Memory B cell (primary cell): Measurements from ENCODE around the gene HOMER3.

Experiments used
- ATAC-seq: fragments of 150-1000 bp; cut with Tn5 transposase; 2 replicates; pipeline ENCODE4 v1.10.0; 2021; ENCODE audit warnings: low read depth, mild to moderate bottlenecking, moderate library complexity
- DNase-seq, 2 donors: peaks; one replicate each; pipeline ENCODE4 v3.0.0; 2022; ENCODE audit warnings: low spot score in 2 of 2
- H3K27ac Mint-ChIP-seq: one replicate; pipeline ENCODE4 v1.8.0; 2022; ENCODE audit warnings: mild to moderate bottlenecking, moderate library complexity, mixed read lengths
- H3K27me3 Mint-ChIP-seq: one replicate; pipeline ENCODE4 v1.8.0; 2022; ENCODE audit warnings: mixed read lengths
- H3K36me3 Mint-ChIP-seq: one replicate; pipeline ENCODE4 v1.8.0; 2022; ENCODE audit warnings: mild to moderate bottlenecking, mixed read lengths
- H3K4me1 Mint-ChIP-seq: one replicate; pipeline ENCODE4 v1.8.0; 2022; ENCODE audit warnings: mixed read lengths
- H3K4me3 Mint-ChIP-seq: one replicate; pipeline ENCODE4 v1.8.0; 2022; ENCODE audit warnings: mild to moderate bottlenecking, moderate library complexity, mixed read lengths
- H3K9me3 Mint-ChIP-seq: one replicate; pipeline ENCODE4 v1.8.0; 2022; ENCODE audit warnings: mixed read lengths

HOMER3 gene

DNA sequence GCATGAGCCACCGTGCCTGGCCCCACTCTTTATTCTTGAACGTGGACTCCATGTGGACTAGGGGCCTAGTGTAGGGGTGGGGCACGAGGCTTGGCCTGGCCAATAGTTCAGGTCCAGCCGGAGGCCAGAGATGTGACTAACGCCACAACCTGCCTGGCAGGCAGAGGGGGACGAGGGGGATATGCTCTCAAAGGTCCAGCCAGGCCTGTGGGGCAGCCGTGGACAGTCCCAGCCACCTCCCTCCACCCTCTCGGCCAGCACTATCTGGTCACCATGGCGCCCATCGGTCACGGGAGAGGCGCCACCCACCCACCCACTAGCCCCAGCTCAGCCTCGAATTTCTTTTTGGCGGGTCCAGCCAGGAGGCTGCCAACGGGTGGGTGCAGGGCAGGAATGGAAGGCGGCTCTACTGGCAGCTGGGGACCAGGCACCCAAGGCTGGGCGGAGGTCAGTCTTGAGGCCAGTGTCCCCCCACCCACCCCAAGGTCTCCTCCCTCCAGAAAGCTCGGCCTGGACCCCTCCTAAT lies 42.9 kb downstream of the HOMER3 start:
- no peak for DNase-seq
- Mint-ChIP-seq H3K4me1 (peaks cover 8% of the 10 kb centered on the region), H3K36me3 (peaks cover 11% of the 10 kb centered on the region)

DNA sequence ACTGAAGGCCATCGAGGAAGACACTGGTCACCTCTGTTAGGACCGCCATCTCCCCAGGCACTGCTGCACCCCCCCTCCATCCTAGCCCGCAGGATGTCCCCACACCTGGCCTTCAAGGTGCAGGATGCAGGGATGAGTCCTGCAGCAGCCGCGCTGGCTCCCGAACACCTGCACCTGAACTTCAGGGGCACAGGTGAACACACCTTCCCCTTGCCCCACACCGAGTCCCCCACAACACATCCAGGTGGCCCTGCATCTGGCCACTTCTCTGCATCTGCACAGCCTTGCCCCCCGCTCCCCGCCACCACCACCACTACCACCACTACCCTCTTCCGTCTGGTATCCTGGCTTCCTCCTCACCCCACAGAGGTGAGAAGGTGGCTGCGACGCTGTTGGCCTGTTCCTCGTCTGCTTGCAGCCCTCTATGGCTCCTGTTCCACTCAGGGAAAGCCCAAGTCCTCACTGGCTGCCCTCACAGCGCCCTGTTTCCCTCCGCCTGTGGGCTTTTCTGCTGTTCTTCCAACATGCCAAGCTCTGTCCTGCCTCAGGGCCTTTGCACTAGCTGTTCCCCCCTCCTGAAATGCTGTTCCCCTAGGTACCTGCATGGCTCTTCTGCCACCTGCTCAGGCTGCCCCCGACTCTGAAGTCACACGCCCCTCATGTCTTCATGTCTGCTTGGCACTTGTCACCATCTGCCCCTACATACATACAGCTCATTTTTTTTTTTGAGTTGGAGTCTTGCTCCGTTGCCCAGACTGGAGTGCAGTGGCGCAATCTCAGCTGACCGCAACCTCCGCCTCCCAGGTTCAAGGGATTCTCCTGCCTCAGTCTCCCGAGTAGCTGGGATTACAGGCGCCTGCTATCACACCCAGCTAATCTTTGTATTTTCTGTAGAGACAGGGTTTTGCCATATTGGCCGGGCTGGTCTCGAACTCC lies 43.7 kb downstream of the HOMER3 start:
- Mint-ChIP-seq H3K9me3 (no peaks in the 10 kb centered on the region), H3K4me1 (peaks cover 10% of the 10 kb centered on the region), H3K36me3 (peaks cover 8% of the 10 kb centered on the region), H3K27me3 (peaks cover 19% of the 10 kb centered on the region), H3K27ac (no peak overlapping the region), H3K4me3 (peak overlapping the region; percentile 38)
- DNase-seq: no peak
- no peak for ATAC-seq

More for the DNA sequence above, 42.9 kb downstream of the HOMER3 start:
- Mint-ChIP-seq H3K9me3 (no peaks in the 10 kb centered on the region), H3K4me3 (no peak overlapping the region), H3K27me3 (peaks cover 17% of the 10 kb centered on the region), H3K27ac (no peak overlapping the region)
- ATAC-seq: no peak

DNA sequence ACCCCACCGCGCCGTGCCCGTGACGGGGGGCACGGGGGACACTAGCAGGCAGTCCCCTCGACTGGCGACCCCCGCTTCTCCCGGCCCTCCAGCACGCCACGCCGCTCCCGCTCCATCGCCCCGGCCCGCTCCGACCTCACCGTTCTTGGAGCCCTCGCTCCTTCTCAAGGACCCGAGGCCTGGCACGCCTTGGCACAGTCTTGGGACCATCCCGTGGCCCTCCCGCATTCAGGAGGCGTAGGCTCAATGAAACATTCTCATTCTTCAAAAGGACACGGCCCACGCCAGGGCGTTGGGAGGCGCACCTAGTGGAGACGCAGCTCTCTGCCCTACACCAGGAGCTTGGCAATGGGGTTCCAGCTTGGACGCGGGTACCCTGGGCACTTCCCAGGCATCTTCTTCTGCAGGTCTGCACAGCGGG lies 44.6 kb downstream of the HOMER3 start:
- Mint-ChIP-seq H3K4me1 (peaks cover 10% of the 10 kb centered on the region), H3K4me3 (peak overlapping the region; percentile 85), H3K27me3 (peaks cover 19% of the 10 kb centered on the region), H3K27ac (no peak overlapping the region), H3K9me3 (no peaks in the 10 kb centered on the region), H3K36me3 (peaks cover 8% of the 10 kb centered on the region)
- ATAC-seq (no peak), DNase-seq (no peak)

DNA sequence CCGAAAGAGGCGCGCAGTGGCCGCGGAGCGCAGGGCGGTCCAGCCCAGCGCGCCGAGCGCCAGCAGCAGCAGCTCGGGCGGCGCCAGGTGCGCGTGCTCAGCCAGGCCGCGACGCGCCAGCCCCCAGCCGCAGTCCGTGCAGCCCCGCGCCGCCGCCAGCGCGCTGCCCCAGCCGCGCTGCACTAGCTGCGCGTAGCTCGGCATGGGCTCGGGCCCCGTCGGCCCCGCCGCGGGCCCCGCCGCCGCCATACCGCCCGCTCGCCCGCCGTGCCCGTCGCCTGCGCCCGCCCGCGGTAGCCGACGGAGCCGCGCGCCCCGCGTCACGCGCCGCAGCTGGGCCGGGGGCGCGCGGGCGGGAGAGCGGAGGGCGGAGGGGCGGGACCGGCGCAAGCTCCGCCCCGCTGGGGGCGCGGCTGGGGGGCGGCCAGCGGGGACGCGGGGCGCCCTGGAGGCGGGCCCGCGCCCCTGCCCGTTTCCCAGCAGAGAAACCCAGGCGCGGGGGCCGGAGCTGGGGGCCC lies 45.1 kb downstream of the HOMER3 start, which contains the start of gene CERS1:
TSS of gene CERS1 (minus strand) at position 335 of the 518 bp plus-strand sequence. CDS start at position 249, 86 bp downstream.
- H3K27me3 Mint-ChIP-seq: peaks cover 19% of the 10 kb centered on the region
- no peaks in the 10 kb centered on the region for H3K9me3 Mint-ChIP-seq
- ATAC-seq (peak; percentile 34), DNase-seq (no peak)
- H3K4me1 Mint-ChIP-seq: peaks cover 10% of the 10 kb centered on the region
- peaks cover 8% of the 10 kb centered on the region for H3K36me3 Mint-ChIP-seq
- H3K27ac Mint-ChIP-seq: no peak within 1 kb of the TSS
- H3K4me3 Mint-ChIP-seq: peak within 1 kb of the TSS; percentile 85

DNA sequence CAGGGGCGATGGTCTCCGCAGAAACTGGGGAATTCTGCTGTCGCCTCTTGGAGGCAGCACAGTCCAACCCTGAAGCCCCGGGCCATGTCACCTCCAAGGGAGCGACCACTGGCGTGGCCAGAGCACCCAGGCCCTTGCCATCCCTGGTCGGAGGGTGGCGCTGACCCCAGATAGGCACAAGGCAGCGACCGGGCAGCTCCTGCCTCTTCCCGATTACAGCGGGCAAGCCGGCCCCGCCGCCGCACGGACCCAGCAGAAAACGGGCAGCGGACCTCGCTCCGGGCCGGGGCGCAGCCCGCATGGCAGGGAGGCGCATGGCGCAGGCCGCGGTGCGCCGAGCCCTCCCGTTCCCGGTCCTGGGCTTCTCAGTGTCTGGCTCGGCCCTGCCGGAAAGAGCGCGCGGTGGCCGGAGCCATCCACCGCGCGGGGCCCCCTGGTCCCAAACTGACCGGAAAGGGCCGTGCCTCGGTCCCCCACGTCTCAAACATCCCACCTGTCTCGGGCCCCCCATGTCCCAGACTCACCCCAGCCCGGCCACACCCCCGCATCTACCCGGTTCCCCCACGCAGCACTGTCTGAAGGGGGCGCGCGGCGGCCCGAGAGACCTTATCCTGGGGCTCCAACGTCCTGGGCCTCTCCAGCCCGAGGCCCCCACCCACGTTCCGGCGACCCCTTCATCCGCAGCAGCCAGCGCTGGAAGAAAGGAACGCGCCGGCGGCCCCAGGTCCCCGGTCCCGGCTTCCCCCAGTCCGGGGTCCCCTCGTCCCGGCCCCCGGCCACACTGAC lies 45.8 kb downstream of the HOMER3 start:
- H3K36me3 Mint-ChIP-seq: peaks cover 8% of the 10 kb centered on the region
- H3K9me3 Mint-ChIP-seq: no peaks in the 10 kb centered on the region
- H3K27me3 Mint-ChIP-seq: peaks cover 19% of the 10 kb centered on the region
- no peak overlapping the region for H3K27ac Mint-ChIP-seq
- peak overlapping the region; percentile 46 for H3K4me3 Mint-ChIP-seq
- H3K4me1 Mint-ChIP-seq: peaks cover 10% of the 10 kb centered on the region
- ATAC-seq: peak; percentile 39
- DNase-seq: no peak

DNA sequence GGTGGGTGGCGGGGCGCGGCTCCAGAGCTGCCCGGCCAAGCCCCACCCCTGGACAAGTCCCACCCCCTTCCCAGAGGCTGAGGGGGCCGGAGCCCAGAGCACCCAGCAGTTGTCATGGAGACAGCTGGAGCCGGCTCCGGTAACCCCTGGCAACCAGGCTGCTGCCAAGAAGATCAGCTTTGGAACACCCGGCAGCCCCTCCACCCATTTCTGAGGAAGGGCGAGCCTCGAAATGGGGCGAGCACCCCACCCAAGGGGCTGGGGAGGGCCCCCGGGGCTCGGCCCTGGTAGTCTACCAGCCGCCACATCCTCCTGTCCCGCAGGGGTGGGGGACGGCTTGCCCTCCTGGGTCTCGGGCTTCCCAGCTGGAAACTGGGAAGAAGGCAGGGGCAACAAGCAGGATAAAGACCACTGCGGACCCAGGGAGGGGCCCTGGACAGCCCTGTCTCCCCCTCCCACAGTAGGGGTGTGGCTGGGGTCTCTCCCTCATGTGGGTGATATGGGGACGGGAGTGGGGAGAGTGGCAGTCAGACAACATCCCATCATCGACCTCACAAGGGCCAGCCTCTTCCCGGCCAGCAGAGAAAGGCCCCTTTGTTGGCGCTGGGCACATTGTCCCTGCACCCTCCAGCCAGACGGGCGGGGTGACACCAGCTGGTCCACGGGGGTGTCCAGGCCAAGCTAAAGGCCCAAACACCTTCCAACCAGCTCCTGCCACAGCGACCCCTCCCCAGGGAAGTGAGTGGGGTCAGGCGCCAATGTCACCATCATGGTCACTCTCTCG lies 46.6 kb downstream of the HOMER3 start:
- Mint-ChIP-seq H3K27me3 (peaks cover 23% of the 10 kb centered on the region), H3K27ac (no peak overlapping the region), H3K36me3 (peaks cover 2% of the 10 kb centered on the region), H3K4me1 (peaks cover 10% of the 10 kb centered on the region), H3K9me3 (no peaks in the 10 kb centered on the region), H3K4me3 (peak overlapping the region; percentile 27)
- ATAC-seq (no peak), DNase-seq (no peak)

DNA sequence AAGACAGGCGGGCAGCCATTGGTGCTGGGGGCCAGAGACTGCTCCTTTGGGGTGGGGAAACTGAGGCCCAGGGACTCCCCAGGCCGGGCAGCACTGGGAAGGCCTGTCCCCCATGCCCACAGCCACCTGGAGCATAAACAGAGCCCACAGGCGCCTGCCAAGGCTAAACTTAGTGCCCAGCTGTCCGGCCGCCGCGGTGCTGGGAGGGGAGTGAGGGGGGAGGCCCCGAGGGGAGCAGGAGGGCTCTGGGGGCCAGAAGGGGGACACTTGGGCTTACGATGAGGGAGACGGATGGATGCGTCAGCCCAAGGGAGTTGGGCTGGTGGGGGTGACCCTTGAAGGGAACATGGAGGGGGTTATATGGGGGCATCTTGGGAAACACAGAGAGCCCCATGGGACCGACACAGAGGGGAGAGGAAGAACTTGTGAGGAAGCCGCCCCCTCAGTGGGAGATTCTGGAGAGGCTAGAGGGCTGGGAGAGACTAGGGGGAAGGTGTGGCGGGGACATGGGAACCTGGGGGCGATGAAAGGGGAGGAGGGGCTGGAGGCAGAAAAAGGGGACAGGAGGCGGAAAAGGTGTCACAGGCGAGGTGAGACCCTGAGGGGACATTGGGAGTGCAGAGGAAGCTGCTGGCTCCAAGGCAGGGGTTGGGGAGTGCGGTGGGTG lies 47.3 kb downstream of the HOMER3 start:
- H3K27ac Mint-ChIP-seq: no peak overlapping the region
- H3K9me3 Mint-ChIP-seq: no peaks in the 10 kb centered on the region
- peak overlapping the region; percentile 50 for H3K4me3 Mint-ChIP-seq
- peaks cover 10% of the 10 kb centered on the region for H3K4me1 Mint-ChIP-seq
- DNase-seq (no peak), ATAC-seq (no peak)
- H3K36me3 Mint-ChIP-seq: no peaks in the 10 kb centered on the region
- peaks cover 23% of the 10 kb centered on the region for H3K27me3 Mint-ChIP-seq

DNA sequence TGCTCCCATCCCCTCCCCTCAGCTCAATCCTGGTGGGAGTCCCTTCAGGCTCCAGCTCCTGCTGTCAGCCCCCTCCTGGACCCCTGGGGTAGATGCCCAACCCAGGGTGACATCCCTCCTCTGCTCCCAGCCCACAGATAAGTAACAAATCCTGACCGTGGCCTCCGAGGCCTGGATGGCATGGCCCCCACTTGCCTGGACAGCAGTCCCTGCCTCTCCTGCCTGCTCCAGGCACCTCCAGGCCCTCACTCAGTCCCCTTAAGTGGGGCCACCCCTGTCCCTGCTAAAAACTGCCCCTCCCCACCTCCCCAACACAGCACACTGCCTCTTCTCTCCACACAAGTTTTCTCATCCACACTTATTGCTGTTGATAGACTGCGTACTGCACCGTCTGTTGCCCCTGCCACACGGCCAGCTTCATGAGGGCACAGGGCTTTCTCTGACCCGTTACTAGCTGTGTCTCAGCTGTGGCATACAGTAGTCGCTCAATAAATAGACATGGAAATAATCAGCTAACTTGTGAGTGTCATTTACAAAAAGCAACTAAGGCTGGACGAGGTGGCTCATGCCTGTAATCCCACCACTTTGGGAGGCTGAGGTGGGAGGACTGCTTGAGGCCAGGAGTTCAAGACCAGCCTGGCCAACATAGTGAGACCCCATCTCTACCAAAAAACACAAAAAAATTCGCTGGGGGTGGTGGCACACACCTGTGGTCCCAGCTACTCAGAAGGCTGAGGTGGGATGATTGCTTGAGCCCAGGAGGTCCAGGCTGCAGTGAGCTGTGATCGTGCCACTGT lies 50.9 kb downstream of the HOMER3 start:
- Mint-ChIP-seq H3K36me3 (no peaks in the 10 kb centered on the region), H3K4me1 (peaks cover 2% of the 10 kb centered on the region), H3K27me3 (peaks cover 19% of the 10 kb centered on the region), H3K27ac (no peak overlapping the region), H3K9me3 (no peaks in the 10 kb centered on the region), H3K4me3 (no peak overlapping the region)
- no peak for DNase-seq
- ATAC-seq: no peak

DNA sequence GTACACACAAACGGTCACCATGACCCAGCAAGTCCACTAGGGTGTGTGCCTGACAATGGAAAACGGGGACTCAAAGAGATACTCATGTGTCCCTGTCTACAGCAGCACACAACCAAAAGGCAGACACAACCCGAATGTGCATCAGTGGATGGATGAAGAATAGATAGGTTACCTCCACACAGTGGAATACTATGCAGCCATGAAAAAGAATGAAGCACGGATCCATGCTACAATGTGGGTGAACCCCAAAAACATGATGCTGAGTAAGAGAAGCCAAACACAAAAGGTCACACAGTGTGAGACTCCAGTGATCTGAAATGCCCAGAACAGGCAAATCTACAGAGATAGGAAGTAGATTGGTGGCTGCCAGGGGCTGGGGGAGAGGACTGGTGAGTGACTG lies 54.0 kb downstream of the HOMER3 start:
- H3K4me1 Mint-ChIP-seq: no peaks in the 10 kb centered on the region
- peaks cover 9% of the 10 kb centered on the region for H3K27me3 Mint-ChIP-seq
- no peaks in the 10 kb centered on the region for H3K36me3 Mint-ChIP-seq
- ATAC-seq (no peak), DNase-seq (no peak)
- no peaks in the 10 kb centered on the region for H3K9me3 Mint-ChIP-seq
- H3K27ac Mint-ChIP-seq: no peak overlapping the region
- no peak overlapping the region for H3K4me3 Mint-ChIP-seq

DNA sequence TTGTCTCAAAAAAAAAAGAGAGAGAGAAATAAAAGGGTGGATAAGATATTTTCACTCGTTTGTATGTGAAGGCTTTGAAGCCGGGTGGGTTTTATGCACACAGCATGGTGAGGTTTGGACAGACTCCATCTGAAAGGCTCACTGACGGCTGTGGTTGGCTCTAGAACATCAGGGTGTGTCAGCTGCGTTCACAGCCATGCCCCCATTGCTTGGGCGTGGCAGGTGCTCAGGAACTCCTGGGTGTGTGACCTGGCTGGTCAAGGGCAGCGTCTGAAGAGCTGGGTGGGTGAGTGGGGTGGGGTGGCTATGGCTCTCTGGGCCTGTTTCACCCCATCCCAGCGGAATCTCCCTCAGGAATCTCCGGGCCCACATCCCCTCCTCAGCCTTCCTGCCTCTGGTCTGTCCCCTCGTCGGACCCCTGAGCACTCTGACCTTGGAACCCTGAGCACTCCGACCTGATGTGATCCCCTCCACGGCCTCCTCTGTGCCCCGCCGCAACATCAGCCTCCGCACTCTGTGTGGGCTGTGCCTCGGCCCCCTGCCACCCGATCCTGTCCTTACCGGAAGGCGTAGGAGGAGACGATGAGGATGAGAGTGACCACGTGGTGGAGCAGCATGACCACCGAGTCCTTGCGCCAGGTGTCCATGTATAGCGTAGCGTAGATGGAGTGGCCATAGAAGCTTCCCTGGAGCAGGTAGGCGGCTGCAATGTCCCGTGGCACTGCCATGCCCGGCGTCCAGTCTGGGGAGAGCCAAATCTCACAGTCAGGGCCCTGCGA lies 57.3 kb downstream of the HOMER3 start:
- H3K4me3 Mint-ChIP-seq: no peak overlapping the region

DNA sequence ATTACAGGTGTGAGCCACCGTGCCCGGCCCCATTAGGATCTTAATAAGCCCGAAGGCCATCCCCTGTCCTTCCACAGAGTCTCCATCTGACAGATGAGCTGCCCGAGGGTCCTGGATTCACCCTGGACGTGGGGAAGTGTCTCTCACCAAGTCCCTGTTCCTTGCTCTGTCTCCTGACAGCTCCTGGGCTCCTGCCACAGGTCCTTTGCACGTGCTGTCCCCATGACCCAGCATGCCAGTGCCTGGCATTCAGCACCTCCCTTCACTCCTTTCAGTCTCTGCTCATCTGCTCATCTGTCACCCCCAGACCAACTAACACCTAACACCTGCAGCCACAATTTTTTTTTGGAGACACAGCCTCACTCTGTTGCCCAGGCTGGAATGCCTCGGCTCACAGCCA lies 59.5 kb downstream of the HOMER3 start:
- no peaks in the 10 kb centered on the region for H3K9me3 Mint-ChIP-seq
- H3K4me3 Mint-ChIP-seq: no peak overlapping the region
- no peaks in the 10 kb centered on the region for H3K36me3 Mint-ChIP-seq
- H3K27me3 Mint-ChIP-seq: no peaks in the 10 kb centered on the region
- ATAC-seq: no peak
- no peaks in the 10 kb centered on the region for H3K4me1 Mint-ChIP-seq
- no peak for DNase-seq
- H3K27ac Mint-ChIP-seq: no peak overlapping the region

More for the DNA sequence above, 57.3 kb downstream of the HOMER3 start:
- ATAC-seq: no peak
- Mint-ChIP-seq H3K4me1 (no peaks in the 10 kb centered on the region), H3K27ac (no peak overlapping the region), H3K9me3 (no peaks in the 10 kb centered on the region), H3K27me3 (peaks cover 4% of the 10 kb centered on the region), H3K36me3 (no peaks in the 10 kb centered on the region)
- no peak for DNase-seq
